ENCODE measurements around the gene CMSS1.
A peak's percentile ranks its signal among the peaks of the same experiment; 100 is the strongest.

Gene CMSS1

GRCh38 chr3:100001083-100001482, 183.4 kb downstream of the CMSS1 start:
- Histone ChIP-seq H3K9me3 (ENCODE audit: control insufficient read depth, low read length) (no peaks in the 10 kb centered on the region), H3K4me3 (ENCODE audit: low read depth, low read length) (no peak overlapping the region), H3K4me2 (ENCODE audit: low read length) (no peak overlapping the region), H3K9ac (no peak overlapping the region), H3K4me1 (peaks cover 16% of the 10 kb centered on the region), H3K79me2 (no peaks in the 10 kb centered on the region), H3K27me3 (ENCODE audit: control insufficient read depth, insufficient read depth, low read length) (no peaks in the 10 kb centered on the region), H3K36me3 (ENCODE audit: control insufficient read depth, insufficient read depth, low read length) (no peaks in the 10 kb centered on the region), H3K27ac (no peak overlapping the region), H2AFZ (no peak overlapping the region)
- TF ChIP-seq CTCF (IDR thresholded peaks at IDR 0.05): no peak

GRCh38 chr3:100001526-100002270, 184.0 kb downstream of the CMSS1 start:
- no peak overlapping the region for H3K27ac ChIP-seq
- H3K79me2 ChIP-seq: no peaks in the 10 kb centered on the region
- no peak overlapping the region for H2AFZ ChIP-seq
- H3K36me3 ChIP-seq (ENCODE audit: control insufficient read depth, insufficient read depth, low read length): no peaks in the 10 kb centered on the region
- H3K4me1 ChIP-seq: peaks cover 21% of the 10 kb centered on the region
- no peaks in the 10 kb centered on the region for H3K9me3 ChIP-seq (ENCODE audit: control insufficient read depth, low read length)
- H3K27me3 ChIP-seq (ENCODE audit: control insufficient read depth, insufficient read depth, low read length): no peaks in the 10 kb centered on the region
- H3K4me3 ChIP-seq (ENCODE audit: low read depth, low read length): no peak overlapping the region
- no peak overlapping the region for H3K9ac ChIP-seq
- H3K4me2 ChIP-seq (ENCODE audit: low read length): no peak overlapping the region
- TF ChIP-seq CTCF (IDR thresholded peaks at IDR 0.05): no peak

GRCh38 chr3:100002599-100003350, 185.1 kb downstream of the CMSS1 start:
- TF ChIP-seq CTCF (IDR thresholded peaks at IDR 0.05): no peak
- H3K9me3 ChIP-seq (ENCODE audit: control insufficient read depth, low read length): no peaks in the 10 kb centered on the region
- peak overlapping the region; percentile 30 for H3K27ac ChIP-seq
- H3K36me3 ChIP-seq (ENCODE audit: control insufficient read depth, insufficient read depth, low read length): no peaks in the 10 kb centered on the region
- no peak overlapping the region for H3K9ac ChIP-seq
- H2AFZ ChIP-seq: peak overlapping the region; percentile 30
- H3K4me1 ChIP-seq: peaks cover 23% of the 10 kb centered on the region
- H3K27me3 ChIP-seq (ENCODE audit: control insufficient read depth, insufficient read depth, low read length): no peaks in the 10 kb centered on the region
- no peak overlapping the region for H3K4me2 ChIP-seq (ENCODE audit: low read length)
- H3K79me2 ChIP-seq: no peaks in the 10 kb centered on the region
- H3K4me3 ChIP-seq (ENCODE audit: low read depth, low read length): no peak overlapping the region

GRCh38 chr3:100003609-100004503, 186.2 kb downstream of the CMSS1 start:
- no peaks in the 10 kb centered on the region for H3K9me3 ChIP-seq (ENCODE audit: control insufficient read depth, low read length)
- H3K27me3 ChIP-seq (ENCODE audit: control insufficient read depth, insufficient read depth, low read length): no peaks in the 10 kb centered on the region
- H3K4me1 ChIP-seq: peaks cover 23% of the 10 kb centered on the region
- no peak for TF ChIP-seq CTCF (IDR thresholded peaks at IDR 0.05)
- H3K27ac ChIP-seq: no peak overlapping the region
- no peak overlapping the region for H3K4me3 ChIP-seq (ENCODE audit: low read depth, low read length)
- H3K9ac ChIP-seq: no peak overlapping the region
- no peak overlapping the region for H3K4me2 ChIP-seq (ENCODE audit: low read length)
- no peak overlapping the region for H2AFZ ChIP-seq
- no peaks in the 10 kb centered on the region for H3K79me2 ChIP-seq
- no peaks in the 10 kb centered on the region for H3K36me3 ChIP-seq (ENCODE audit: control insufficient read depth, insufficient read depth, low read length)
